ENCODE measurements around the gene LRBA. TPM values are rescaled to one million over a fixed set of nuclear protein-coding genes. Genes with fewer than 3 reads are reported as not detected.

LRBA gene
- polyA plus RNA-seq, 1 of the 3 experiments (the other 2 are of a cell fraction) = 11.4 TPM

DNA sequence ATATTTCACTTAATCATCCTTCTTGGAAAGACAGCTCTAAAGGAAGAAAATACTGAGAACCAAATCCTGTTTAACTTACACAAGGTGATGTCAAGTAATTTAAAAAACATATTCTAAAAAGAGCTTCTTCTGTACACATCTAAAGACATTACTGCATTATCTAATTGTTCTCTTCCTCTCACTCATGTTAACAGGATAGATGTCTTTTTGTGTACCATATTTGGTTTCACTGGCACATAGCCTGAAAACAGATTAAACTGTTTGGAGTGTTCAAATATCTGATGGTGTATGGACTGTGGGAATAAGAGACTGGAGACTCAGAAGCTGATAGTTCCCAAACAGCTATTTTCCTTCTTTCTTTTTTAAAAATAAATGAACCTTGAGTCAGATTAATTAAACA, 646.4 kb downstream of the LRBA start:
- no peaks in the 10 kb centered on the region for H3K36me3 ChIP-seq (replicated peaks in 1 of 2; ENCODE audit: control insufficient read depth in 1 of 2, insufficient read depth in 2 of 2, low read length in 1 of 2)
- DNase-seq = peak; percentile 16
- CTCF ChIA-PET = no interaction called here

DNA sequence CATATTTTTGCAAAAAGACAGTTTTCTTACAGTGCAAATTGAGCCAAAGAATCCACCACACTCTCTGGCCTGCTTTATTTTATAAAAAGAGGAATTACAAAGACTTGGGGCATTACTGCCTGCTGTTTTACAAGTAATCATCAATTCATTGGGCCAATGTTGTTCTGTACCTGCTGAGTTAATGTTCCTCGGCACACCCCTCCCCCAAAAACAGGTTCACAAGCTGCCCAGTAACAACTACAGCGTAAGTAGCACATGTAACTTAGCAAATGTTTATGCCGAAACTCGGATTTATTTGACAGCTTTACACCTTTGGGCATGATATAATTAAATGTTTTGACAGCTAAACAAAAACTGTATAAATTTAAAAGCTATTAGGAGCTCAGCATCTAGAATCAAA, 647.8 kb downstream of the LRBA start:
- Histone ChIP-seq H2AFZ (ENCODE audit: low read depth) (no peak overlapping the region), H3K27ac (ENCODE audit: low read depth in 2 of 2, low read length in 1 of 2) (peak overlapping the region in 1 of 2 experiments; percentile 19; a peak in 1 of 4 replicates), H3K79me2 (ENCODE audit: insufficient read depth) (no peaks in the 10 kb centered on the region), H4K20me1 (ENCODE audit: insufficient read depth) (no peaks in the 10 kb centered on the region), H3K4me1 (ENCODE audit: control insufficient read depth in 1 of 2, insufficient read depth in 2 of 2, low read depth in 1 of 2, low read length in 1 of 2) (peaks cover 5 to 23% of the 10 kb centered on the region in 2 experiments; a peak in 3 of 4 replicates), H3K9ac (no peak overlapping the region), H3K36me3 (replicated peaks in 1 of 2; ENCODE audit: control insufficient read depth in 1 of 2, insufficient read depth in 2 of 2, low read length in 1 of 2) (no peaks in the 10 kb centered on the region), H3K27me3 (ENCODE audit: insufficient read depth) (no peaks in the 10 kb centered on the region), H3F3A (replicated peaks; ENCODE audit: insufficient read depth) (peaks cover 6% of the 10 kb centered on the region), H3K9me2 (no peaks in the 10 kb centered on the region), H3K9me3 (no peaks in the 10 kb centered on the region), H3K4me2 (no peak overlapping the region), H3K4me3 (ENCODE audit: low read depth in 2 of 2, low read length in 1 of 2) (no peak overlapping the region)
- CTCF ChIA-PET = interaction anchor here (0.9 to 1.1 kb wide), 3 partner anchors 36 to 226 kb away, joined by 3 read pairs; no protein-coding TSS in a partner anchor
- POLR2A ChIA-PET = interaction anchor here (0.9 kb wide), 1 partner anchor 288 kb away, joined by 3 read pairs; no protein-coding TSS in a partner anchor
- DNase-seq = no peak
- 97% methylated on average over 4 of the region's 4 CpGs for WGBS (ENCODE audit: low lambda C conversion rate)
- TF ChIP-seq, protein P1, sequence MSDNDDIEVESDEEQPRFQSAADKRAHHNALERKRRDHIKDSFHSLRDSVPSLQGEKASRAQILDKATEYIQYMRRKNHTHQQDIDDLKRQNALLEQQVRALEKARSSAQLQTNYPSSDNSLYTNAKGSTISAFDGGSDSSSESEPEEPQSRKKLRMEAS (IDR thresholded peaks at IDR 0.05; ENCODE audit: low read depth) = no peak
- TF ChIP-seq TCF12 (IDR thresholded peaks at IDR 0.05) = no peak
- TF ChIP-seq, protein P2, sequence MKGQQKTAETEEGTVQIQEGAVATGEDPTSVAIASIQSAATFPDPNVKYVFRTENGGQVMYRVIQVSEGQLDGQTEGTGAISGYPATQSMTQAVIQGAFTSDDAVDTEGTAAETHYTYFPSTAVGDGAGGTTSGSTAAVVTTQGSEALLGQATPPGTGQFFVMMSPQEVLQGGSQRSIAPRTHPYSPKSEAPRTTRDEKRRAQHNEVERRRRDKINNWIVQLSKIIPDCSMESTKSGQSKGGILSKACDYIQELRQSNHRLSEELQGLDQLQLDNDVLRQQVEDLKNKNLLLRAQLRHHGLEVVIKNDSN (IDR thresholded peaks at IDR 0.05; ENCODE audit: borderline replicate concordance, low read depth) = no peak
- TF ChIP-seq, protein P3, sequence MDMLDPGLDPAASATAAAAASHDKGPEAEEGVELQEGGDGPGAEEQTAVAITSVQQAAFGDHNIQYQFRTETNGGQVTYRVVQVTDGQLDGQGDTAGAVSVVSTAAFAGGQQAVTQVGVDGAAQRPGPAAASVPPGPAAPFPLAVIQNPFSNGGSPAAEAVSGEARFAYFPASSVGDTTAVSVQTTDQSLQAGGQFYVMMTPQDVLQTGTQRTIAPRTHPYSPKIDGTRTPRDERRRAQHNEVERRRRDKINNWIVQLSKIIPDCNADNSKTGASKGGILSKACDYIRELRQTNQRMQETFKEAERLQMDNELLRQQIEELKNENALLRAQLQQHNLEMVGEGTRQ (IDR thresholded peaks at IDR 0.05; ENCODE audit: borderline replicate concordance, low read depth, low read length) = no peak
- TF ChIP-seq GATA2 (CRISPR knock-in tag; IDR thresholded peaks at IDR 0.05) = no peak
- TF ChIP-seq TEAD4 (IDR thresholded peaks at IDR 0.05; ENCODE audit: borderline replicate concordance, insufficient read depth) = no peak
- no peak for TF ChIP-seq NFIC (IDR thresholded peaks at IDR 0.05; ENCODE audit: borderline replicate concordance)
- TF ChIP-seq, protein P4, sequence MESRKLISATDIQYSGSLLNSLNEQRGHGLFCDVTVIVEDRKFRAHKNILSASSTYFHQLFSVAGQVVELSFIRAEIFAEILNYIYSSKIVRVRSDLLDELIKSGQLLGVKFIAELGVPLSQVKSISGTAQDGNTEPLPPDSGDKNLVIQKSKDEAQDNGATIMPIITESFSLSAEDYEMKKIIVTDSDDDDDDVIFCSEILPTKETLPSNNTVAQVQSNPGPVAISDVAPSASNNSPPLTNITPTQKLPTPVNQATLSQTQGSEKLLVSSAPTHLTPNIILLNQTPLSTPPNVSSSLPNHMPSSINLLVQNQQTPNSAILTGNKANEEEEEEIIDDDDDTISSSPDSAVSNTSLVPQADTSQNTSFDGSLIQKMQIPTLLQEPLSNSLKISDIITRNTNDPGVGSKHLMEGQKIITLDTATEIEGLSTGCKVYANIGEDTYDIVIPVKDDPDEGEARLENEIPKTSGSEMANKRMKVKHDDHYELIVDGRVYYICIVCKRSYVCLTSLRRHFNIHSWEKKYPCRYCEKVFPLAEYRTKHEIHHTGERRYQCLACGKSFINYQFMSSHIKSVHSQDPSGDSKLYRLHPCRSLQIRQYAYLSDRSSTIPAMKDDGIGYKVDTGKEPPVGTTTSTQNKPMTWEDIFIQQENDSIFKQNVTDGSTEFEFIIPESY (IDR thresholded peaks at IDR 0.05; ENCODE audit: borderline replicate concordance, low read depth) = no peak
- no peak for TF ChIP-seq SMC3 (IDR thresholded peaks at IDR 0.05; ENCODE audit: low read depth, low read length)
- no peak for TF ChIP-seq MEF2A (IDR thresholded peaks at IDR 0.05; ENCODE audit: borderline replicate concordance, low read depth)
- TF ChIP-seq MXI1 (IDR thresholded peaks at IDR 0.05; ENCODE audit: low read depth, low read length) = no peak

More for the DNA sequence above, 646.4 kb downstream of the LRBA start:
- Histone ChIP-seq H3K9me2 (no peaks in the 10 kb centered on the region), H2AFZ (ENCODE audit: low read depth) (no peak overlapping the region), H3F3A (replicated peaks; ENCODE audit: insufficient read depth) (peaks cover 7% of the 10 kb centered on the region), H3K27ac (ENCODE audit: low read depth in 2 of 2, low read length in 1 of 2) (peak overlapping the region in 1 of 2 experiments; percentile 58; a peak in 2 of 4 replicates), H3K4me3 (ENCODE audit: low read depth in 2 of 2, low read length in 1 of 2) (no peak overlapping the region), H3K27me3 (ENCODE audit: insufficient read depth) (no peaks in the 10 kb centered on the region), H3K9me3 (no peaks in the 10 kb centered on the region), H4K20me1 (ENCODE audit: insufficient read depth) (no peaks in the 10 kb centered on the region), H3K4me1 (ENCODE audit: control insufficient read depth in 1 of 2, insufficient read depth in 2 of 2, low read depth in 1 of 2, low read length in 1 of 2) (peaks cover 5 to 22% of the 10 kb centered on the region in 2 experiments; a peak in 3 of 4 replicates), H3K4me2 (no peak overlapping the region), H3K79me2 (ENCODE audit: insufficient read depth) (no peaks in the 10 kb centered on the region), H3K9ac (no peak overlapping the region)
- TF ChIP-seq, protein P5, sequence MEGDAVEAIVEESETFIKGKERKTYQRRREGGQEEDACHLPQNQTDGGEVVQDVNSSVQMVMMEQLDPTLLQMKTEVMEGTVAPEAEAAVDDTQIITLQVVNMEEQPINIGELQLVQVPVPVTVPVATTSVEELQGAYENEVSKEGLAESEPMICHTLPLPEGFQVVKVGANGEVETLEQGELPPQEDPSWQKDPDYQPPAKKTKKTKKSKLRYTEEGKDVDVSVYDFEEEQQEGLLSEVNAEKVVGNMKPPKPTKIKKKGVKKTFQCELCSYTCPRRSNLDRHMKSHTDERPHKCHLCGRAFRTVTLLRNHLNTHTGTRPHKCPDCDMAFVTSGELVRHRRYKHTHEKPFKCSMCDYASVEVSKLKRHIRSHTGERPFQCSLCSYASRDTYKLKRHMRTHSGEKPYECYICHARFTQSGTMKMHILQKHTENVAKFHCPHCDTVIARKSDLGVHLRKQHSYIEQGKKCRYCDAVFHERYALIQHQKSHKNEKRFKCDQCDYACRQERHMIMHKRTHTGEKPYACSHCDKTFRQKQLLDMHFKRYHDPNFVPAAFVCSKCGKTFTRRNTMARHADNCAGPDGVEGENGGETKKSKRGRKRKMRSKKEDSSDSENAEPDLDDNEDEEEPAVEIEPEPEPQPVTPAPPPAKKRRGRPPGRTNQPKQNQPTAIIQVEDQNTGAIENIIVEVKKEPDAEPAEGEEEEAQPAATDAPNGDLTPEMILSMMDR (IDR thresholded peaks at IDR 0.05) = no peak
- TF ChIP-seq, protein P4 (IDR thresholded peaks at IDR 0.05; ENCODE audit: borderline replicate concordance, low read depth) = no peak
- no peak for TF ChIP-seq EZH2phosphoT487 (IDR thresholded peaks at IDR 0.05; ENCODE audit: borderline replicate concordance, low read depth)
- POLR2A ChIA-PET = no interaction called here

Data from SK-N-SH (cell line).